K562 (cell line): Measurements from ENCODE around the gene UBR3. TPM values are rescaled to one million over a fixed set of nuclear protein-coding genes. Genes with fewer than 3 reads are reported as not detected.
A peak's percentile ranks its signal among the peaks of the same experiment; 100 is the strongest.

Experiments used
- ASH1L ChIP-seq: fragments of 450-650 bp; IDR thresholded peaks from 2 replicates; pipeline ENCODE4 v1.6.1; 2018; ENCODE audit warnings: borderline replicate concordance, mild to moderate bottlenecking, low read depth; ENCODE audit not compliant: partially characterized antibody
- DDX20 ChIP-seq: fragments of 450-650 bp; IDR thresholded peaks from 2 replicates; pipeline ENCODE4 v1.6.1; 2016; ENCODE audit warnings: missing genetic modification characterization, low read depth, mild to moderate bottlenecking, missing compliant biosample characterization, moderate library complexity
- E2F5 ChIP-seq: sonication (generic); formaldehyde crosslinking; IDR thresholded peaks from 2 replicates; pipeline ENCODE4 v1.8.0; 2022; ENCODE audit warnings: mild to moderate bottlenecking, missing genetic modification reagents
- EZH2 ChIP-seq: IDR thresholded peaks from 2 replicates; pipeline ENCODE4 v1.6.1; 2012; ENCODE audit warnings: low read depth, mild to moderate bottlenecking, inconsistent platforms, low read length, borderline replicate concordance
- GTF2B ChIP-seq: IDR thresholded peaks from 2 replicates; pipeline ENCODE4 v1.6.1; 2011; ENCODE audit not compliant: insufficient read length; ENCODE audit errors: extremely low read depth
- HDAC2 ChIP-seq: fragments of 450-650 bp; IDR thresholded peaks from 2 replicates; pipeline ENCODE4 v1.6.1; 2016; ENCODE audit warnings: mild to moderate bottlenecking
- HDAC8 ChIP-seq: fragments of 450-650 bp; IDR thresholded peaks from 2 replicates; pipeline ENCODE4 v1.6.1; 2016; ENCODE audit warnings: mild to moderate bottlenecking, missing genetic modification characterization, moderate library complexity, missing compliant biosample characterization
- HMGN3 ChIP-seq: IDR thresholded peaks from 2 replicates; pipeline ENCODE4 v1.6.1; 2011; ENCODE audit warnings: borderline replicate concordance, low read depth, mild to moderate bottlenecking, mixed read lengths, low read length; ENCODE audit not compliant: insufficient read length; ENCODE audit errors: extremely low read depth
- HNRNPK ChIP-seq: fragments of 200-400 bp; formaldehyde crosslinking; IDR thresholded peaks from one replicate; pipeline ENCODE4 v1.6.1; 2018; ENCODE audit warnings: mild to moderate bottlenecking, low read depth, low read length; ENCODE audit not compliant: poor library complexity, severe bottlenecking
- NEUROD1 ChIP-seq: fragments of 150-350 bp; IDR thresholded peaks from 2 replicates; pipeline ENCODE4 v1.6.1; 2014; ENCODE audit warnings: borderline replicate concordance, low read length, low read depth; ENCODE audit not compliant: partially characterized antibody
- PTRF ChIP-seq: fragments of 450-650 bp; IDR thresholded peaks from 2 replicates; pipeline ENCODE4 v1.6.1; 2016; ENCODE audit warnings: mild to moderate bottlenecking, missing genetic modification characterization, missing compliant biosample characterization
- SMARCE1 ChIP-seq: fragments of 450-650 bp; IDR thresholded peaks from 2 replicates; pipeline ENCODE4 v1.7.1; 2016; ENCODE audit warnings: mild to moderate bottlenecking
- TAF7 ChIP-seq: fragments of 450-650 bp; IDR thresholded peaks from 2 replicates; pipeline ENCODE4 v1.6.1; 2016; ENCODE audit warnings: missing genetic modification characterization, missing compliant biosample characterization
- ZNF217 ChIP-seq: sonication (generic); formaldehyde crosslinking; IDR thresholded peaks from 2 replicates; pipeline ENCODE4 v1.8.0; 2022; ENCODE audit warnings: mild to moderate bottlenecking, missing genetic modification reagents
- polyA plus RNA-seq, 8 experiments: library from polyadenylated mRNA; depleted of rRNA in 4 of 8; stranded (reverse) in 5 of 8; unstranded in 3 of 8; fragments of >200 nt; fragmentation: Nextera tagmentation in 2 of 8; fragmentation: Illumina TruSeq in 1 of 8; extraction: Ambion mirVana in 2 of 8; extraction: Trizol in 1 of 8; gene quantifications; 2 replicates each; pipeline versions ENCODE4 v1.2.1 to v1.2.3, GENCODE V29; 2011 to 2014; ENCODE audit warnings: inconsistent platforms in 1 of 8, missing spikeins in 1 of 8
- total RNA-seq, 7 experiments: library from RNA; depleted of rRNA in 6 of 7; stranded (reverse); fragments of >200 nt in 6 of 7; fragmentation: Illumina TruSeq in 2 of 7; extraction: Trizol in 2 of 7; gene quantifications; 2 replicates each; pipeline versions ENCODE4 v1.2.1 to v1.2.3, GENCODE V29; 2011 to 2021; ENCODE audit warnings: low replicate concordance in 1 of 7
- TF ChIP-seq, protein P1 (sequence below), 2 experiments: fragments of 450-650 bp; IDR thresholded peaks; 2 replicates each; pipeline ENCODE4 v1.6.1; 2016; ENCODE audit warnings: mild to moderate bottlenecking in 2 of 2, borderline replicate concordance in 1 of 2, low read depth in 1 of 2, moderate library complexity in 1 of 2
- TF ChIP-seq, protein P2 (sequence below): fragments of 450-650 bp; formaldehyde crosslinking; IDR thresholded peaks from 2 replicates; pipeline ENCODE4 v1.4.0; 2022; ENCODE audit warnings: mild to moderate bottlenecking, moderate library complexity

Gene UBR3
- total and polyA plus RNA-seq, 9 of the 15 experiments (the other 6 are each of a cell fraction or from before 2014, with no cell fraction given): 14.4 to 63.5 (median 40.4) TPM

DNA sequence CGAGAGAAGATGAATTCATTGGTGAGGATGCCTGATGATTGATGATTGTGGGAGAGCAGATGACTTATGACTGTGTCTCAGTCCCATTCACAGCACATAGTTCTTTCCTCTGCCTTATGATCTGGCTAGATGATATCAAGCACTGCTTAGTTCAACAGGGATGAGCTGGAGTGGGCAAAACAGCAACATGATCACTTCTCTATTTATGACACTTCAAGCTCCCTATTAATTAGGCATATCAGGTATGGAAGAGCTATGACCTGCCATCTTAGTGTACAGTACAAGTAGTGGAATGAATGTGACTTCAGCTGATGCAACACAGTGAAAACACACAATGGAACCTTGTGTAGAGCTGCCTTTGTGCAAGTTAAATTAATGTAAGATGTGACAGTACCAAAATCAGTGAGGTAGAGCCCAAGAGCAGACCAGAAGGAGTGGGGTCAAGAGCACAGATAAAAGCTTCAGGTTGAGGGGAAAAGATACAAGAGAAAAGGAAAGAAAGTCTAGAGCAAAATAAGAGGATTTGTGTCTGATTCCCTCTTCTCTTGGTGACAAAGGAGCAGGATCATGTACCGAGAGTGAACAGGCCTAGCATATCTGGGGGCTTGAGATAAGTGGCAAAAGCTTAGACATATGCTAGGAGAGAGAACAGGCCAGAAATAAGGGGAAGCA is 257.7 kb downstream of the UBR3 start (continued):
- TF ChIP-seq, protein P1, sequence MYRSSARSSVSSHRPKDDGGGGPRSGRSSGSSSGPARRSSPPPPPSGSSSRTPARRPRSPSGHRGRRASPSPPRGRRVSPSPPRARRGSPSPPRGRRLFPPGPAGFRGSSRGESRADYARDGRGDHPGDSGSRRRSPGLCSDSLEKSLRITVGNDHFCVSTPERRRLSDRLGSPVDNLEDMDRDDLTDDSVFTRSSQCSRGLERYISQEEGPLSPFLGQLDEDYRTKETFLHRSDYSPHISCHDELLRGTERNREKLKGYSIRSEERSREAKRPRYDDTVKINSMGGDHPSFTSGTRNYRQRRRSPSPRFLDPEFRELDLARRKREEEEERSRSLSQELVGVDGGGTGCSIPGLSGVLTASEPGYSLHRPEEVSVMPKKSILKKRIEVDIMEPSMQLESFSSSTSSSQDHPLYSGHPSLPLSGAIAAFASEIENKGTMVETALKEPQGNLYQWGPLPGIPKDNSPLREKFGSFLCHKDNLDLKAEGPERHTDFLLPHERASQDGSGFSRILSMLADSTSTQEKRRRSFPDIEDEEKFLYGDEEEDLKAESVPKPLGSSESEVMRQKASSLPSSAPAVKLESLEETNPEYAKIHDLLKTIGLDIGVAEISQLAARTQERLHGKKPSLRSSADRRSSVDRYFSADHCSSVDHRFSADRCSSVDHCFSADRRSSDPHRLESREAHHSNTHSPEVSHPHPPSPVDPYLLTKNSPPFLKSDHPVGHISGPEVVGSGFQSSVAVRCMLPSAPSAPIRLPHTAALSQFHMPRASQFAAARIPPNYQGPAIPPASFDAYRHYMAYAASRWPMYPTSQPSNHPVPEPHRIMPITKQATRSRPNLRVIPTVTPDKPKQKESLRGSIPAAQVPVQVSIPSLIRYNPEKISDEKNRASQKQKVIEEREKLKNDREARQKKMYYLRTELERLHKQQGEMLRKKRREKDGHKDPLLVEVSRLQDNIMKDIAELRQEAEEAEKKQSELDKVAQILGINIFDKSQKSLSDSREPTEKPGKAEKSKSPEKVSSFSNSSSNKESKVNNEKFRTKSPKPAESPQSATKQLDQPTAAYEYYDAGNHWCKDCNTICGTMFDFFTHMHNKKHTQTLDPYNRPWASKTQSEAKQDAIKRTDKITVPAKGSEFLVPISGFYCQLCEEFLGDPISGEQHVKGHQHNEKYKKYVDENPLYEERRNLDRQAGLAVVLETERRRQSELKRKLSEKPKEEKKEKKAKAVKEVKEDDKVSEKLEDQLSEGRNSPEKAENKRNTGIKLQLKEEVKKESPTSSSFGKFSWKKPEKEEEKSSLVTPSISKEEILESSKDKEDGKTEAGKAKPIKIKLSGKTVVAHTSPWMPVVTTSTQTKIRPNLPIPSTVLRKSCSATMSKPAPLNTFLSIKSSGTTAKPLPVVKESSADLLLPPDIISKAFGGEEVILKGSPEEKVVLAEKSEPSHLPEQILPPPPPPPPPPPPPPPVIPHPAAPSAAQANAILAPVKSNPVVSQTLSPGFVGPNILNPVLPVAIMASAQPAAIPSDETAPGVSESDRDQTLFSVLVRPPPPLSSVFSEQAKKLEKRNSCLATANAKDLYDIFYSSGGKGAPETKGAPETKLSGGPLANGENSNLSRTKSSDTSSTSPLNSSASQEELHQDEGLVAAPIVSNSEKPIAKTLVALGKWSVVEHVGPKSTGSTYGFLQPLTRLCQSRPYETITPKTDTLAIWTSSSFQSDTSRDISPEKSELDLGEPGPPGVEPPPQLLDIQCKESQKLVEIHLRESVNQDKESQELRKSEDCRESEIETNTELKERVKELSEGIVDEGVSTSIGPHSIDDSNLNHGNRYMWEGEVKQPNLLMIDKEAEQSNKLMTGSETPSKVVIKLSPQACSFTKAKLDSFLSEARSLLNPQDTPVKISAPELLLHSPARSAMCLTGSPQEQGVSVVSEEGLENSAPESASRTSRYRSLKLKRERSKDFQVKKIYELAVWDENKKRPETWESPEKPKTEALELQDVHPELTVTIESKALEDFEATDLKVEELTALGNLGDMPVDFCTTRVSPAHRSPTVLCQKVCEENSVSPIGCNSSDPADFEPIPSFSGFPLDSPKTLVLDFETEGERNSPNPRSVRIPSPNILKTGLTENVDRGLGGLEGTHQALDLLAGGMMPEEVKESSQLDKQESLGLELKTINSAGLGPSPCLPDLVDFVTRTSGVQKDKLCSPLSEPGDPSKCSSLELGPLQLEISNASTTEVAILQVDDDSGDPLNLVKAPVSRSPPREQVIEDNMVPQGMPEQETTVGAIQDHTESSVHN (IDR thresholded peaks at IDR 0.05; ENCODE audit: borderline replicate concordance in 1 of 2, low read depth in 1 of 2): no peak
- peak; percentile 85 for TF ChIP-seq DDX20 (tag)
- no peak for TF ChIP-seq ZNF217
- TF ChIP-seq HNRNPK: no peak
- peak; percentile 76 for TF ChIP-seq TAF7 (tag)
- TF ChIP-seq SMARCE1: no peak
- TF ChIP-seq HMGN3: no peak
- 0 out of 2 replicates have a peak, but pooled peaks have one; percentile 21 for TF ChIP-seq HDAC2
- no peak for TF ChIP-seq PTRF (tag)
- TF ChIP-seq, protein P2, sequence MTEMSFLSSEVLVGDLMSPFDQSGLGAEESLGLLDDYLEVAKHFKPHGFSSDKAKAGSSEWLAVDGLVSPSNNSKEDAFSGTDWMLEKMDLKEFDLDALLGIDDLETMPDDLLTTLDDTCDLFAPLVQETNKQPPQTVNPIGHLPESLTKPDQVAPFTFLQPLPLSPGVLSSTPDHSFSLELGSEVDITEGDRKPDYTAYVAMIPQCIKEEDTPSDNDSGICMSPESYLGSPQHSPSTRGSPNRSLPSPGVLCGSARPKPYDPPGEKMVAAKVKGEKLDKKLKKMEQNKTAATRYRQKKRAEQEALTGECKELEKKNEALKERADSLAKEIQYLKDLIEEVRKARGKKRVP (CRISPR knock-in tag): peak; percentile 96
- TF ChIP-seq EZH2: no peak
- TF ChIP-seq ASH1L: no peak
- TF ChIP-seq GTF2B: no peak
- TF ChIP-seq NEUROD1: peak; percentile 22
- TF ChIP-seq HDAC8 (tag): no peak
- no peak for TF ChIP-seq E2F5 (CRISPR knock-in tag)
